Measurements from ENCODE around the gene SLITRK3. TPM values are rescaled to one million over a fixed set of nuclear protein-coding genes. Genes with fewer than 3 reads are reported as not detected.

Gene SLITRK3
- total RNA-seq, 1 experiment from 2014 or later, result 0.48 TPM

DNA sequence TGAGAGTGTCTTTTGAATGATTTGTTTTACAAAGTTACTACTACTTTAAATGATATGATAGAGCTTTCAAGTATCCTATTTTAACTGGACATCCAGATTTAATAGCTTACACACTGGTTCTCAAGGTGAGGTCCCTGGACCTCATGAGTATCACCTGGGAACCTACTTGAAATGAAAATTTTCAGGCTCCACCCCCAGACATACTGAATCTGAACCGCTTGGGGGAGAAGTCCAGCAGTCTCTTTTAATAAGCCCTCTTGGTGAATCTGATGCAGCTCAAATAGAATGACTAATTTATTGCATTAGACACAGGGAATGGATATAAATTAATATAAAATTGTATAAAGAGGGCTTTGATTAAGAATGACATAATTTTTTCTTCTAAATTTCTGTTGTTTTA is 29.4 kb upstream of the SLITRK3 start:
- H2BK12ac ChIP-seq (ENCODE audit: insufficient read length, low read depth, low read length), result no peak overlapping the region
- TF ChIP-seq, protein P1, sequence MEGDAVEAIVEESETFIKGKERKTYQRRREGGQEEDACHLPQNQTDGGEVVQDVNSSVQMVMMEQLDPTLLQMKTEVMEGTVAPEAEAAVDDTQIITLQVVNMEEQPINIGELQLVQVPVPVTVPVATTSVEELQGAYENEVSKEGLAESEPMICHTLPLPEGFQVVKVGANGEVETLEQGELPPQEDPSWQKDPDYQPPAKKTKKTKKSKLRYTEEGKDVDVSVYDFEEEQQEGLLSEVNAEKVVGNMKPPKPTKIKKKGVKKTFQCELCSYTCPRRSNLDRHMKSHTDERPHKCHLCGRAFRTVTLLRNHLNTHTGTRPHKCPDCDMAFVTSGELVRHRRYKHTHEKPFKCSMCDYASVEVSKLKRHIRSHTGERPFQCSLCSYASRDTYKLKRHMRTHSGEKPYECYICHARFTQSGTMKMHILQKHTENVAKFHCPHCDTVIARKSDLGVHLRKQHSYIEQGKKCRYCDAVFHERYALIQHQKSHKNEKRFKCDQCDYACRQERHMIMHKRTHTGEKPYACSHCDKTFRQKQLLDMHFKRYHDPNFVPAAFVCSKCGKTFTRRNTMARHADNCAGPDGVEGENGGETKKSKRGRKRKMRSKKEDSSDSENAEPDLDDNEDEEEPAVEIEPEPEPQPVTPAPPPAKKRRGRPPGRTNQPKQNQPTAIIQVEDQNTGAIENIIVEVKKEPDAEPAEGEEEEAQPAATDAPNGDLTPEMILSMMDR (conservative IDR thresholded peaks at IDR 0.05), result no peak
- no peak overlapping the region for H2BK15ac ChIP-seq (ENCODE audit: low read depth, low read length)
- no peak overlapping the region for H3K18ac ChIP-seq (ENCODE audit: insufficient read length, low read depth, low read length)
- Mint-ChIP-seq H3K27ac (no peak overlapping the region), H3K4me1 (peaks cover 0 to 6% of the 10 kb centered on the region in 2 experiments; a peak in 1 of 4 replicates), H3K4me3 (no peak overlapping the region), H3K36me3 (ENCODE audit: insufficient read depth in 1 of 3, low read depth in 3 of 3) (no peaks in the 10 kb centered on the region), H3K27me3 (ENCODE audit: low read depth) (no peaks in the 10 kb centered on the region), H3K9me3 (no peaks in the 10 kb centered on the region)
- no peak overlapping the region for H3K56ac ChIP-seq (ENCODE audit: insufficient read length, low read depth, low read length)
- no peak for DNase-seq
- H3T11ph ChIP-seq (ENCODE audit: low read length), result no peak overlapping the region
- H2AK5ac ChIP-seq (ENCODE audit: insufficient read length, low read length), result no peak overlapping the region
- H3K27ac ChIP-seq (ENCODE audit: insufficient read length, low read depth, low read length), result no peak overlapping the region
- H4K5ac ChIP-seq (ENCODE audit: insufficient read length, low read depth, low read length), result no peak overlapping the region
- no peak overlapping the region for H3K4me2 ChIP-seq (ENCODE audit: insufficient read depth, insufficient read length, low read length)
- no peaks in the 10 kb centered on the region for H3K79me1 ChIP-seq (ENCODE audit: insufficient read depth, low read depth, low read length, poor library complexity, severe bottlenecking)
- no peak overlapping the region for H2BK5ac ChIP-seq (ENCODE audit: insufficient read length, low read length)
- H3K23me2 ChIP-seq (ENCODE audit: insufficient read length, low read depth, low read length, poor library complexity, severe bottlenecking), result no peaks in the 10 kb centered on the region
- no peaks in the 10 kb centered on the region for H3K79me2 ChIP-seq (ENCODE audit: insufficient read depth, low read length)
- no peaks in the 10 kb centered on the region for H3K9me3 ChIP-seq (ENCODE audit: control insufficient read depth, low read depth, low read length)
- H3K14ac ChIP-seq (ENCODE audit: insufficient read depth, low read length), result no peak overlapping the region
- H2BK20ac ChIP-seq (ENCODE audit: low read depth, low read length, poor library complexity, severe bottlenecking), result no peak overlapping the region
- H3K23ac ChIP-seq (ENCODE audit: insufficient read length, low read depth, low read length), result no peak overlapping the region
- H2AFZ ChIP-seq (ENCODE audit: low read length), result no peak overlapping the region
- H2BK120ac ChIP-seq (ENCODE audit: low read depth, low read length, poor library complexity, severe bottlenecking), result no peak overlapping the region
- no peaks in the 10 kb centered on the region for H4K20me1 ChIP-seq (ENCODE audit: control insufficient read depth, insufficient read depth, insufficient read length)
- no peak overlapping the region for H3K9ac ChIP-seq (ENCODE audit: extremely low read depth, insufficient read length, low read length)
- H4K8ac ChIP-seq (replicated peaks; ENCODE audit: insufficient read length, low read depth, low read length), result no peak overlapping the region
- H3K4me1 ChIP-seq (ENCODE audit: insufficient read depth, low read length), result no peaks in the 10 kb centered on the region
- no peak overlapping the region for H4K91ac ChIP-seq (ENCODE audit: insufficient read length, low read depth, low read length)
- H3K27me3 ChIP-seq (ENCODE audit: insufficient read depth, low read length), result no peaks in the 10 kb centered on the region
- no peak overlapping the region for H3K4ac ChIP-seq (ENCODE audit: low read depth, low read length)
- whole genome bisulfite sequencing (ENCODE audit: extremely low coverage, insufficient read length, low lambda C conversion rate), result no CpG with 5 or more reads among the region's 1 CpG

Measured in H9 (cell line).